BJ (cell line): ENCODE measurements around the gene IGFBP6. TPM values are rescaled to one million over a fixed set of nuclear protein-coding genes. Genes with fewer than 3 reads are reported as not detected.

Source experiments
- CTCF ChIA-PET: fragments of 350-600 bp; formaldehyde crosslinking; extraction: SDS; loops from one replicate; lab custom pipeline; 2021; ENCODE audit warnings: antibody characterized with exemption, inconsistent platforms; lab: Yijun Ruan, JAX
- POLR2A ChIA-PET: fragments of 300-600 bp; sonication (Branson Sonifier 250); formaldehyde crosslinking; extraction: SDS; loops from one replicate; lab custom pipeline; 2021; ENCODE audit warnings: antibody characterized with exemption; lab: Charles Lee
- DNase-seq: peaks from one replicate; pipeline ENCODE4 v3.0.0-alpha.2; 2011; ENCODE audit warnings: low read depth
- H3K27me3 ChIP-seq: 2 replicates; pipeline ENCODE4 v1.6.0; 2011; ENCODE audit warnings: low read length; ENCODE audit not compliant: control insufficient read depth, insufficient read depth
- H3K36me3 ChIP-seq: 2 replicates; pipeline ENCODE4 v1.5.1; 2011; ENCODE audit warnings: low read length; ENCODE audit not compliant: control insufficient read depth, insufficient read depth
- H3K4me3 ChIP-seq: 2 replicates; pipeline ENCODE4 v1.5.1; 2011; ENCODE audit warnings: low read depth, mild to moderate bottlenecking, control low read depth, low read length
- polyA plus RNA-seq: library from polyadenylated mRNA; depleted of rRNA; stranded (reverse); fragments of >200 nt; gene quantifications from 2 replicates; pipeline ENCODE4 v1.2.3, GENCODE V29; 2011
- TF ChIP-seq, protein P1 (sequence below): IDR thresholded peaks from 2 replicates; pipeline ENCODE4 v1.5.1; 2011; ENCODE audit warnings: low read depth, mild to moderate bottlenecking, control low read depth, inconsistent platforms, low read length, moderate library complexity; ENCODE audit not compliant: insufficient read depth

The IGFBP6 gene
- polyA plus RNA-seq, 1 experiment: 860 TPM

DNA sequence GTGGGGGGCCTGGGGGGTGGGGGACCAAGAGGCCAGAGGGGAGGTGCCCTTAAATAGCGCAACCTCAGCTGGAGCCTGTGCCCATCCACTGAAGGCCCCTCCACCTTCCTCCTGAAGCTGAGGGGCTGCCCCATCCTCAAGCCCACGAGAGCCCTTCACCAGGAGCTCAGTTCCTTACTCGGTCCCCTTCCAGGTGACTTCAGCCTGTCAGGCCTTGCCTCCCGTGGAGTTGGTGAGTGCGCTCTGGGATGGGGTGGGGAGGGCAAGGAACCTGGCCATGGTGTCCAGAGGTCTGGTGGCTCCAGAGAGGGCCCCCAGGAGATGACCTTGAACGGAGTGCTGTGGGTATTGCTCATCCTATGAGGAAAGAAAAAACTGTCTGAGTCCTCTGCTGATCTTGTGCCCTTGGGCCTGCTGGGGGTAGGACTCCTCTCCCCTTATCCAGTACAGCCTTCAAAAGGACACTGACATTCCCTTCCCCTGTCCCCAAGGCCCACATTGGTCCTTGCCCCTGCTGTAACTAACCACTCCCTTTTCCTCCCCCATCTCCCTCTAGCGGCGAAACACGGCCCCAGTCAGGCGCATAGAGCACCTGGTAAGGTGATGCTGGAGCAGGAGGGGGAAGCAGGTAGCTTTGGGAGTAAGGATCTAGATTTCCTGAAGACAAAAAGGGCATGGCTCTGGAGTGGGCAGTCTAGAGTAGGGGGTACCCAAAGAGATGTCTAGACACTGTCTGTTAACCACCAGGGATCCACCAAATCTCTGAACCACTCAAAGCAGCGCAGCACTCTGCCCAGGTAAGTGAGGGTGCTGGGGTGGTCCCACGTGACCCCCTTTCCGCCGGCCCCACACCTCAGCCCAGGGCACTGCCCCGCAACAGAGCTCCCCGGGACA, 44.0 kb upstream of the IGFBP6 start:
- POLR2A ChIA-PET: interaction anchor here (0.6 to 0.9 kb wide), 2 partner anchors 47 to 655 kb away, joined by 3 read pairs; partner anchors contain the start of gene EIF4B
- Histone ChIP-seq H3K36me3 (peaks cover 22% of the 10 kb centered on the region), H3K27me3 (no peaks in the 10 kb centered on the region), H3K4me3 (no peak overlapping the region)
- CTCF ChIA-PET: interaction anchor here (0.7 to 16.5 kb wide), 11 partner anchors 9 to 169 kb away, joined by 3 to 285 read pairs (median 3); partner anchors contain the start of genes IGFBP6 and SPRYD3
- TF ChIP-seq, protein P1, sequence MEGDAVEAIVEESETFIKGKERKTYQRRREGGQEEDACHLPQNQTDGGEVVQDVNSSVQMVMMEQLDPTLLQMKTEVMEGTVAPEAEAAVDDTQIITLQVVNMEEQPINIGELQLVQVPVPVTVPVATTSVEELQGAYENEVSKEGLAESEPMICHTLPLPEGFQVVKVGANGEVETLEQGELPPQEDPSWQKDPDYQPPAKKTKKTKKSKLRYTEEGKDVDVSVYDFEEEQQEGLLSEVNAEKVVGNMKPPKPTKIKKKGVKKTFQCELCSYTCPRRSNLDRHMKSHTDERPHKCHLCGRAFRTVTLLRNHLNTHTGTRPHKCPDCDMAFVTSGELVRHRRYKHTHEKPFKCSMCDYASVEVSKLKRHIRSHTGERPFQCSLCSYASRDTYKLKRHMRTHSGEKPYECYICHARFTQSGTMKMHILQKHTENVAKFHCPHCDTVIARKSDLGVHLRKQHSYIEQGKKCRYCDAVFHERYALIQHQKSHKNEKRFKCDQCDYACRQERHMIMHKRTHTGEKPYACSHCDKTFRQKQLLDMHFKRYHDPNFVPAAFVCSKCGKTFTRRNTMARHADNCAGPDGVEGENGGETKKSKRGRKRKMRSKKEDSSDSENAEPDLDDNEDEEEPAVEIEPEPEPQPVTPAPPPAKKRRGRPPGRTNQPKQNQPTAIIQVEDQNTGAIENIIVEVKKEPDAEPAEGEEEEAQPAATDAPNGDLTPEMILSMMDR: peak; percentile 72
- DNase-seq: no peak

DNA sequence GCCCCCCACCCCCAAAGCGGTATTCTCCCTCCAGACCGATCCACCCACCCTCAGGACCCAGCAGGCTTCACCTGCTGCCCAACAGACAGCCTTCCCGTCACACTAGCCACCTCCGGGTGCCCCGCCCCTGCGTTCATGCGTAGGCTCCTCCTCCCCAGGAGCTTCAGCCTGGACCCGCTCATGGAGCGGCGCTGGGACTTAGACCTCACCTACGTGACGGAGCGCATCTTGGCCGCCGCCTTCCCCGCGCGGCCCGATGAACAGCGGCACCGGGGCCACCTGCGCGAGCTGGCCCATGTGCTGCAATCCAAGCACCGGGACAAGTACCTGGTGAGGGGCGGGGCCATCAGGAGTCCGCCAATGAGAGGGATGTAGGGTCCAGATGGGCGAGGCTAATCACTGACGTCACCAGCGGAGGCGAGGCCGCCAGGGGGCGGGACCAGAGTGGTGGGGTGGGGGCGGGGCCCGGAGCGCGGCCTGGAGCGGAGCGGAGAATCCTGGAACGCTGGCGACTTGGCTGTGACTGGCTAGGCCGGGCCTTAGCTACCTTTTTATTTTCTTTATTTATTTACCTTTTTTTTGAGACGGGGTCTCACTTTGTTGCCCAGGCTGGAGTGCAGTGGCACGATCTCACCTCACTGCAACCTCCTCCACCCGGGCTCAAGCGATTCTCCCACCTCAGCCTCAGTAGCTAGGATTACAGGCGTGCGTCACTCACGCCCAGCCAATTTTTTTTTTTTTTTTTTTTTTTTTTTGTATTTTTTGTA, 43.2 kb upstream of the IGFBP6 start:
- TF ChIP-seq, protein P1: no peak
- H3K36me3 ChIP-seq: peaks cover 28% of the 10 kb centered on the region
- ChIA-PET POLR2A (interaction anchor here (0.6 to 0.9 kb wide), 2 partner anchors 25 to 48 kb away, joined by 3 read pairs; partner anchors contain the start of genes EIF4B and SPRYD3), CTCF (interaction anchor here (0.8 to 16.5 kb wide), 7 partner anchors 10 to 143 kb away, joined by 3 to 285 read pairs (median 6); partner anchors contain the start of genes IGFBP6 and SPRYD3)
- peak overlapping the region; percentile 24 for H3K4me3 ChIP-seq
- H3K27me3 ChIP-seq: no peaks in the 10 kb centered on the region
- DNase-seq: no peak

DNA sequence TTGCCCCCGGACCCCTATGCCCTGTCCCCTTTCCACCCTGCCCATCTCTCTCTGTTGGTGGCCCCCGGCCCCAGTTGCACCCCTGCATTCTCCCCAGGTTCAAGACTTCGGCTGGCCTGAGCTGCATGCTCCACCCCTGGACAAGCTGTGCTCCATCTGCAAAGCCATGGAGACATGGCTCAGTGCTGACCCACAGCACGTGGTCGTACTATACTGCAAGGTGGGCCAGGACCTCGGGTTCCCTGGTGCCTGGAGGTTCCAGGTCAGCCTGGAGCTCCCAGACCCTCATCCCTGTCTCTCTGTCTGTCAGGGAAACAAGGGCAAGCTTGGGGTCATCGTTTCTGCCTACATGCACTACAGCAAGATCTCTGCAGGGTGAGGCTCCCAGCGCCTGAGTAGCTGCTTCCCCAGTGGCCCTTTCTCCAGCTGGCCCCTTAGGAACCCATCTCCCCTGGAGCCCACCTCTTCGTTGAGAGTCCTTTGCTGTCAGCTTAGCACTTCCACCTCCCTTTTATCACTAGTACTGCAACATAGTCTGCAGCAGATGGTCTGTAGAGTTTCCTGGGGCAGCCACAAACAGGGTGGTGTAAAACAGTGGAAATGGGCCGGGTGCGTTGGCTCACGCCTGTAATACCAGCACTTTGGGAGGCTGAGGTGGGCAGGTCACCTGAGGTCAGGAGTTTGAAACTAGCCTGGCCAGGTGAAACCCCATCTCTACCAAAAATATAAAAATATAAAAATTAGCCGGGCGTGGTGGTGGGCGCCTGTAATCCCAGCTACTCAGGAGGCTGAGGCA, 41.8 kb upstream of the IGFBP6 start:
- ChIA-PET POLR2A (no interaction called here), CTCF (interaction anchor here (1.8 to 16.5 kb wide), 3 partner anchors 13 to 43 kb away, joined by 4 to 285 read pairs (median 28); partner anchors contain the start of gene IGFBP6)
- peaks cover 41% of the 10 kb centered on the region for H3K36me3 ChIP-seq
- DNase-seq: no peak
- TF ChIP-seq, protein P1: no peak
- no peaks in the 10 kb centered on the region for H3K27me3 ChIP-seq
- no peak overlapping the region for H3K4me3 ChIP-seq

DNA sequence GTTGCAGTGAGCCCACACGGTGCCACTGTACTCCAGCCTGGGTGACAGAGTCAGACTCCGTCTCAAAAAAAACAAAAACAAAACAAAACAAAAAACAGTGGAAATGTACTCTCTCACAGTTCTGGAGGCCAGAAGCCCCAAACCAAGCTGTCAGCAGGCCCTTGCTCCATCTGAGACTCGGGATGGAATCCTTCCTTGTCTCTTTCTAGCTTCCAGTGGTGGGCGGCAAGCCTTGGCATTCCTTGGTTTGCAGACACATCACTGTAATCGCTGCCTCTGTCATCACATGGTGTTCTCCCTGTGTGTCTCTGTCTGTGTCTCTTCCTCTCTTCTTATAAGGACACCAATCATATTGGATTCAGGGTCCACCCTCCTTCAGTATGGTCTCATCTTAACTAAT, 41.2 kb upstream of the IGFBP6 start:
- CTCF ChIA-PET: interaction anchor here (1.8 to 16.5 kb wide), 3 partner anchors 13 to 42 kb away, joined by 4 to 285 read pairs (median 28); partner anchors contain the start of gene IGFBP6
- TF ChIP-seq, protein P1: no peak
- H3K4me3 ChIP-seq: no peak overlapping the region
- peaks cover 46% of the 10 kb centered on the region for H3K36me3 ChIP-seq
- H3K27me3 ChIP-seq: no peaks in the 10 kb centered on the region
- POLR2A ChIA-PET: no interaction called here
- no peak for DNase-seq
